GM12873 (cell line): ENCODE data around the gene TADA2B.

Experiments
- TF ChIP-seq, protein P1 (sequence below): IDR thresholded peaks from 2 replicates; pipeline ENCODE4 v1.5.1; 2012; ENCODE audit warnings: low read depth, mild to moderate bottlenecking, moderate library complexity, low read length, control low read depth; ENCODE audit not compliant: insufficient read depth; ENCODE audit errors: missing control alignments

The TADA2B gene

DNA sequence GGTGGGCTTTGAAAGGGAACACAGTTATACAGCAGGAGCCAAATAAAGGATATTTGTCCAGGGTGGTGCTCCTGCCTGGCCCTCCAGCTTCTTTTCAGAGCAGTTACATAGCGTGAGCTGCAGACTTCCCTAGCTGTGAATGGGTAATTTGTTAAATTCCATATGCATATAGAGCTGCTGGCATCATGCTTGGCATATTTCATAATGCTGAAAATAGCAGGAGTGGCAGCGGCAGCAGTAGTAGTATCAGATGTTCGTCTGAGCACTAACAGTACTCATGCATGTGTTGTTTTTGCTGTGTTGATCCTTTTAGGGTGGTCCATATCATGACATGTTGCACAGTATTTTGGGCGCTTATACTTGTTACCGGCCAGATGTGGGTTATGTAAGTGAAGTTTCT lies 33.6 kb upstream of the TADA2B start:
- TF ChIP-seq, protein P1, sequence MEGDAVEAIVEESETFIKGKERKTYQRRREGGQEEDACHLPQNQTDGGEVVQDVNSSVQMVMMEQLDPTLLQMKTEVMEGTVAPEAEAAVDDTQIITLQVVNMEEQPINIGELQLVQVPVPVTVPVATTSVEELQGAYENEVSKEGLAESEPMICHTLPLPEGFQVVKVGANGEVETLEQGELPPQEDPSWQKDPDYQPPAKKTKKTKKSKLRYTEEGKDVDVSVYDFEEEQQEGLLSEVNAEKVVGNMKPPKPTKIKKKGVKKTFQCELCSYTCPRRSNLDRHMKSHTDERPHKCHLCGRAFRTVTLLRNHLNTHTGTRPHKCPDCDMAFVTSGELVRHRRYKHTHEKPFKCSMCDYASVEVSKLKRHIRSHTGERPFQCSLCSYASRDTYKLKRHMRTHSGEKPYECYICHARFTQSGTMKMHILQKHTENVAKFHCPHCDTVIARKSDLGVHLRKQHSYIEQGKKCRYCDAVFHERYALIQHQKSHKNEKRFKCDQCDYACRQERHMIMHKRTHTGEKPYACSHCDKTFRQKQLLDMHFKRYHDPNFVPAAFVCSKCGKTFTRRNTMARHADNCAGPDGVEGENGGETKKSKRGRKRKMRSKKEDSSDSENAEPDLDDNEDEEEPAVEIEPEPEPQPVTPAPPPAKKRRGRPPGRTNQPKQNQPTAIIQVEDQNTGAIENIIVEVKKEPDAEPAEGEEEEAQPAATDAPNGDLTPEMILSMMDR, result no peak

DNA sequence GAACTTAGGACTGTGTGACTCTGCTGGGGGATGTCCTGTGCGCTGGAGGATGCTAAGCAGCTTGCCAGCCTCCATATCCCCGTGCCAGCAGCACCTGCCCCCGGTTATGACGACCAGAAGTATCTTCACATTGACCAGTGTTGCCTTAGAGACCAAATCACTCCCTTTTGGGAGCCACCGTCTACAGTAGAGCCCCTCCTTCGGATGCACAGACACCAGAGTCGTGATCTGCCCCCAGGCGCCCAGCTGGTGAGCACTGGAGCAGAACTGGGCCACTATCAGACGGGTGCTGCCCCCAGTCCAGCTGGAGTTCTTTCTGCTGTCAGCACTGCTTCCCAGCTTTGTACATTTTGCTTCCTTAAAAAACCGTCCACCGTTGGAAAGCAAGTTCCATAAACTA lies 30.0 kb upstream of the TADA2B start:
- TF ChIP-seq, protein P1, result no peak

DNA sequence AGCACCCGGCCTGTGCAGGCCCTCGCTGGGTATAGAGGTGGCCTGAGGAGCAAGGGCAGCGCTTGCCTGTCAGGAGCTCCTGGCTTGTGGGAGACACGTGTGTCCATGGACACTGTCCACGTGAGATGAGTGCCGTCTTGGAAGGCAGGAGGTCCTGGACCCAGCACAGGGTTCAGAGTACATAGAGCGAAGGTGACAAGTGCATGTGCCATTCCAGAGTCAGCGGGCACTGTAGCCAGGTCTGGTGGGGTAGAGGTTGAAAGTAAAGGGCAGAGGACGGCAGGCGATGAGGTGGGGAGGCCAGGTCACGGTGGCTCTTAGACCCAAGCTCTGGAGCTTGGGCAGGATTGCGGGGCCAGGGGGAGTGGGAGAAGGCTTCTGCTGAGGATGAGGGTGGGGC lies 28.4 kb upstream of the TADA2B start:
- TF ChIP-seq, protein P1, result no peak

DNA sequence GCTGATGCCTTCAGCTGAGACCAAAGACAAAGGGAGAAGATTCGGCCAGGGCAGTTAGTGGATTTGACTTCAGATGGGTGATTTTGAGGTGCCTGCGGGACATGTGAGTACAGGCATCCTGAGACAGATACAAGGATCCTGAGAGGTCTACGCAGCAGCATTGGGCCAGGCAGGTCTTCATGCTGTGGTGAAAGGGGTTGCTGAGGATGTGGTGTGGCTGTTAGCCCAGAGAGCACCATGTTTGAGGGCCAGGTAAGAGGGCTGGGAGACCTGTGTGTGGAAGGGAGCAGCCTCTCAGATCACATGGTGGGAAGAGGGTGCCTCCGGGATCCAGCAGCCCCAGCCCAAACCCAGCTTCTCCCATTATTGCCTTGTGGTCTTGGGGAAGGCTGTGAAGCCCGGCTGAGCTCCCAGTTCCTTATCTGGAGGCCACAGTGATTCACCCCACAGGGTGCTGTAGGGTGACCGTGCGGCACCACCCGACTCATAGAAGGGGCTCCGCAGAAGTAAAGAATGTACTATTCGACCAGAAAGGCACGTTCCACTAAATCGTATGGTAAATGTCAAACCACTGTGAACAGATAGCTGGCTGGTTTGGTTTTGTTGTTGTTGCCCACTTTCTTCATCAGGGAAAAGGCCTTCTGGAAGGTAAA lies 27.7 kb upstream of the TADA2B start:
- TF ChIP-seq, protein P1, result no peak

DNA sequence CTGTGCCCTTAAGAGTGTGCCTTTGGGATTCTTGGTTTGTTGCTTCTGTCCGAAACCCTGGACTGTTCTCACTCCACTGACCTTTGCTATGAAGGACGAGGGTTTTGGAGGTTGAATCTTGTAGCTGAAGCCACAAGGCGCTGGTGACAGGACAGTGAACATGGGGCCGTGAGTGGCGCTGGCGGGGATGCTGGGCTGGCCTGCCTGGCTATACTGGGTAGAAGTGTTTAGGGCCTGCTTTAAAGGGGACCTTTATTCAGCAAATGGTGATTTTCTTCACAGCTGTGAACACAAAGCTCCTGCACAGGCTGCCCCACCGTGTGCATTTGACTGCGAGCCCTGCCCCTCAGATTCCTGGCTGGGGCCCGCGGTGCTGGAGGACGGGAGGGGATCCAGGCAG lies 27.1 kb upstream of the TADA2B start:
- TF ChIP-seq, protein P1, result no peak

DNA sequence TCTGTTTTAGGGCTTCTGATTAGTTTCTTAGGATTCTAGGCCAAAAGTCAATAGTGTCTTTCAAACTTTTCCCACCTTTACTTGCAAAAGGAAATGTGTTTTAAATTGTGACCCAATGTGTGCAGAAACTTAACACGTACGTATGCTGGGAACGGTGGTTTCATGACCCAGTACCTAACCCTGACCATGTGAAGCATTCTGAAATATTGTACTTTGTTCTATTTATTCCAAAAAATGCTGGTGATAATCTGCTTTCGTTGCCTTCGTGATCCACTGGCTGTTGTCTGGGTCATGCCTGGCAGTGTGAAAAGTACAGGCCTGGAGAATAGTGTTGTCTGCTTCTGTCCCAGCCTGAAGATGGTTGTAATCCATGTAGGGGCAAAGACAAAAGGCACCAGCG lies 26.7 kb upstream of the TADA2B start:
- TF ChIP-seq, protein P1, result no peak

DNA sequence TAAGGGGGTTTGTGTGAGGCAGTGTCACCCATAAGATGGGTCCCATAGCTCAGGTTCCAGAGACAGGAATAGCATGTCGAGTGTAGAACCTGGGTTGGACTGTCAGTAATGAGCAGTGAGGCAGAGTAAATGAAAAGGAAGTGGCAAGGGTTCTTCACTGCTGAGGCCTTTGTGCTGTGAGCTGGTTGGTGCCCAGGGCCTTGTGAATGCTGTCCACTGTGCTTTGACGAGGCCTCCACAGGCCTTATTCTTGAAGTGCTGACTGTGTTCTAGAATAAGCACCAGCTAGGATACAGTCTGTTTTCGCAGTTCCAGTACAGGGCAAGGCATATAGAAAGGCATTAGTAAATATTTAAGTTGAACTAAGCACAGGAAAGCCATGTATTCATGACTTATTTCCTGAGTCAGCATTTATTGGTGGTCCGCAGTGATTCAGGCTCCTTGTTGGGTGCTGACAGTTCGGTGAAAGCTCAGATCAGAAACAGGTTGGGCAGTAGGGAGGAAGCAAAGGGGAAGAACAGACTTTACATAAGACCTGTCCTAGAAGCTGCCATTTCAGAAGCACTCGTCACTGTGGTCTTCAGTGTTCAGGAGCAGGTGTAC lies 25.6 kb upstream of the TADA2B start:
- TF ChIP-seq, protein P1, result no peak

DNA sequence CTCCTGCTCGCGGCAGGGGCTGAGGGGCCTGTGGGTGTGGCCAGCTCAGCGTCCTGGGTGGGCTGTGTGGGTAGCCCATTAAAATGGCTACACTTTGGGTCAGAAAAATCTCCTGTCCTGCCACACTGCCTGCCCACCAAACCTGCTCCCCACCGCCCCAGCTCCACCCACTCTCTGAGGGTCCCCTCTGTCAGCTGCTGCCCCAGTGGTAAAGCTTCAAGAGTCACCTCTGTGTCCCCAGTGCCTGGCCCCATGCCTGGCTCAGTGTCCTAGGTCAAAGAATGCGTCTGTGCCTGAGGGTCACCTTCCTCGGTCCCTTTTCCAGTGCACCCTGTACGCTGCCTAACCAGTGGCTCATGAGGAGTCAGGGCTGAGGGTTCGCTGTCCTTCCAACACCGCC lies 24.9 kb upstream of the TADA2B start:
- TF ChIP-seq, protein P1, result no peak
